ENCODE data around the gene UGT1A8. TPM values are rescaled to one million over a fixed set of nuclear protein-coding genes. Genes with fewer than 3 reads are reported as not detected.

Gene UGT1A8
- total and polyA plus RNA-seq, 2 of the 4 experiments (the other 2 are of a cell fraction): not detected

GRCh38 chr2:233758849-233759248 lies 141.4 kb downstream of the UGT1A8 start:
- Histone ChIP-seq H2BK5ac (ENCODE audit: low read depth, low read length, poor library complexity, severe bottlenecking) (no peak overlapping the region), H2AK9ac (replicated peaks; ENCODE audit: low read depth, low read length, poor library complexity) (no peak overlapping the region), H3K9me1 (ENCODE audit: insufficient read depth, low read length) (no peaks in the 10 kb centered on the region), H3K27me3 (ENCODE audit: control insufficient read depth, insufficient read depth, low read length) (no peaks in the 10 kb centered on the region), H3K18ac (ENCODE audit: low read depth, low read length) (no peak overlapping the region), H2BK120ac (ENCODE audit: low read depth, low read length) (no peak overlapping the region), H3K4me2 (ENCODE audit: low read depth, low read length) (no peak overlapping the region), H2AFZ (replicated peaks; ENCODE audit: low read length, poor library complexity) (no peak overlapping the region), H4K91ac (ENCODE audit: insufficient read depth, low read depth, low read length) (no peak overlapping the region), H3K56ac (ENCODE audit: extremely low read depth, insufficient read depth, low read length) (no peak overlapping the region), H3K4me3 (ENCODE audit: insufficient read depth, low read depth, low read length) (no peak overlapping the region), H3K27ac (ENCODE audit: insufficient read depth, low read length) (no peak overlapping the region), H3K9ac (ENCODE audit: low read depth, low read length) (no peak overlapping the region), H3K14ac (replicated peaks; ENCODE audit: low read depth, low read length) (no peak overlapping the region), H4K5ac (ENCODE audit: low read depth, low read length) (no peak overlapping the region), H2BK20ac (ENCODE audit: low read depth, low read length) (no peak overlapping the region), H3K79me1 (ENCODE audit: low read depth in 1 of 2, low read length in 2 of 2) (no peaks in the 10 kb centered on the region), H3K36me3 (ENCODE audit: control insufficient read depth, insufficient read depth, low read length) (no peaks in the 10 kb centered on the region), H2BK15ac (ENCODE audit: low read depth, low read length) (no peak overlapping the region; the same call in 2 of the 3 replicates), H3K23ac (ENCODE audit: low read depth, low read length) (no peak overlapping the region), H2AK5ac (ENCODE audit: low read depth, low read length) (no peak overlapping the region), H3K4ac (ENCODE audit: low read depth, low read length) (peak overlapping the region; percentile 20; the same call in 1 of the 2 replicates), H3K9me3 (ENCODE audit: control insufficient read depth, insufficient read depth, low read length) (no peaks in the 10 kb centered on the region), H4K8ac (ENCODE audit: low read depth in 2 of 2, low read length in 2 of 2) (no peak overlapping the region), H4K20me1 (ENCODE audit: insufficient read depth, low read length) (no peaks in the 10 kb centered on the region), H3K4me1 (ENCODE audit: control insufficient read depth, insufficient read depth, low read length) (peaks cover 7% of the 10 kb centered on the region)
- dilution Hi-C loops (cut with HindIII; ENCODE audit: low sequenced_read_pairs, unreplicated experiment) (no loop called here), in situ Hi-C loops (cut with MboI; ENCODE audit: low sequenced_read_pairs) (no loop called here), intact Hi-C loops (cut with micrococcal nuclease) (no loop called here)
- ChIA-PET POLR2A (ENCODE audit: unreplicated experiment) (no interaction called here), CTCF (no interaction called here)
- no TSS peak for BruUV-seq (replicated peaks)
- WGBS, 2 experiments (ENCODE audit: extremely low coverage in 2 of 2, insufficient read length in 1 of 2): 69% methylated on average over 2 of the region's 2 CpGs; no CpG with 5 or more reads in 1 of the 2 experiments
- DNase-seq (peak; percentile 22), ATAC-seq (ENCODE audit: low read depth) (no peak)
- TF ChIP-seq RAD21 (IDR thresholded peaks at IDR 0.05; ENCODE audit: low read length): no peak
- TF ChIP-seq CHD1 (IDR thresholded peaks at IDR 0.05; ENCODE audit: low read depth, low read length): no peak
- TF ChIP-seq FOS (IDR thresholded peaks at IDR 0.05; ENCODE audit: low read depth, low read length): no peak
- TF ChIP-seq MAFK (IDR thresholded peaks at IDR 0.05; ENCODE audit: low read depth, low read length): no peak
- TF ChIP-seq SMC3 (IDR thresholded peaks at IDR 0.05; ENCODE audit: low read depth, low read length): no peak
- TF ChIP-seq BHLHE40 (IDR thresholded peaks at IDR 0.05; ENCODE audit: low read depth, low read length): no peak
- TF ChIP-seq ELK1 (IDR thresholded peaks at IDR 0.05; ENCODE audit: borderline replicate concordance, low read depth, low read length): no peak
- no peak for TF ChIP-seq POLR2A (IDR thresholded peaks at IDR 0.05; ENCODE audit: low read depth, low read length)
- TF ChIP-seq CEBPB (IDR thresholded peaks at IDR 0.05; ENCODE audit: low read depth, low read length): no peak
- no peak for TF ChIP-seq RCOR1 (IDR thresholded peaks at IDR 0.05; ENCODE audit: insufficient replicate concordance, low read length)
- no peak for TF ChIP-seq CTCF (conservative IDR thresholded peaks at IDR 0.05; ENCODE audit: low read depth, low read length)
- TF ChIP-seq NFE2L2 (IDR thresholded peaks at IDR 0.05; ENCODE audit: low read depth, low read length): no peak
- TF ChIP-seq MAZ (IDR thresholded peaks at IDR 0.05; ENCODE audit: borderline replicate concordance, low read depth, low read length): no peak
- TF ChIP-seq RFX5 (IDR thresholded peaks at IDR 0.05; ENCODE audit: low read depth, low read length): no peak
- no peak for TF ChIP-seq MXI1 (IDR thresholded peaks at IDR 0.05; ENCODE audit: borderline replicate concordance, low read depth, low read length)
- no peak for TF ChIP-seq USF2 (IDR thresholded peaks at IDR 0.05; ENCODE audit: low read depth, low read length)

Data from IMR-90 (cell line).